ENCODE data around the gene USP5. TPM values are rescaled to one million over a fixed set of nuclear protein-coding genes. Genes with fewer than 3 reads are reported as not detected.

Gene USP5, protein sequence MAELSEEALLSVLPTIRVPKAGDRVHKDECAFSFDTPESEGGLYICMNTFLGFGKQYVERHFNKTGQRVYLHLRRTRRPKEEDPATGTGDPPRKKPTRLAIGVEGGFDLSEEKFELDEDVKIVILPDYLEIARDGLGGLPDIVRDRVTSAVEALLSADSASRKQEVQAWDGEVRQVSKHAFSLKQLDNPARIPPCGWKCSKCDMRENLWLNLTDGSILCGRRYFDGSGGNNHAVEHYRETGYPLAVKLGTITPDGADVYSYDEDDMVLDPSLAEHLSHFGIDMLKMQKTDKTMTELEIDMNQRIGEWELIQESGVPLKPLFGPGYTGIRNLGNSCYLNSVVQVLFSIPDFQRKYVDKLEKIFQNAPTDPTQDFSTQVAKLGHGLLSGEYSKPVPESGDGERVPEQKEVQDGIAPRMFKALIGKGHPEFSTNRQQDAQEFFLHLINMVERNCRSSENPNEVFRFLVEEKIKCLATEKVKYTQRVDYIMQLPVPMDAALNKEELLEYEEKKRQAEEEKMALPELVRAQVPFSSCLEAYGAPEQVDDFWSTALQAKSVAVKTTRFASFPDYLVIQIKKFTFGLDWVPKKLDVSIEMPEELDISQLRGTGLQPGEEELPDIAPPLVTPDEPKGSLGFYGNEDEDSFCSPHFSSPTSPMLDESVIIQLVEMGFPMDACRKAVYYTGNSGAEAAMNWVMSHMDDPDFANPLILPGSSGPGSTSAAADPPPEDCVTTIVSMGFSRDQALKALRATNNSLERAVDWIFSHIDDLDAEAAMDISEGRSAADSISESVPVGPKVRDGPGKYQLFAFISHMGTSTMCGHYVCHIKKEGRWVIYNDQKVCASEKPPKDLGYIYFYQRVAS
- total RNA-seq: 36.6 TPM

- H3K4me3 ChIP-seq: peak within 1 kb of the TSS; percentile 59 to 62
- intact Hi-C loops (cut with DNase I): no loop called here
- peak; percentile 99 to 100 for DNase-seq (ENCODE audit: extremely low spot score in 2 of 2)
- H3K27me3 ChIP-seq: no peaks in the 10 kb centered on the region
- peak within 1 kb of the TSS; percentile 84 for H3K27ac ChIP-seq
- H3K9me3 ChIP-seq: no peaks in the 10 kb centered on the region
- H3K36me3 ChIP-seq: peaks cover 0 to 20% of the 10 kb centered on the region in 2 donors
- peak; percentile 90 to 91 for TF ChIP-seq POLR2AphosphoS5 (IDR thresholded peaks at IDR 0.05; ENCODE audit: insufficient read depth in 1 of 2, low read depth in 1 of 2)
- no peak for TF ChIP-seq POLR2A (IDR thresholded peaks at IDR 0.05)
- H3K4me1 ChIP-seq: peaks cover 21% of the 10 kb centered on the region
These were observed at the start of gene USP5 for GRCh38 chr12:6851921-6852650. USP5 (plus strand) TSS chr12:6852150; CDS start chr12:6852180, 30 bp downstream.

- Histone ChIP-seq H3K9me3 (no peaks in the 10 kb centered on the region), H3K4me3 (no peak overlapping the region), H3K27me3 (no peaks in the 10 kb centered on the region), H3K4me1 (no peaks in the 10 kb centered on the region), H3K27ac (no peak overlapping the region), H3K36me3 (no peaks in the 10 kb centered on the region)
- no peak for TF ChIP-seq POLR2A (IDR thresholded peaks at IDR 0.05)
- no peak for TF ChIP-seq CTCF (IDR thresholded peaks at IDR 0.05)
- TF ChIP-seq POLR2AphosphoS5 (IDR thresholded peaks at IDR 0.05; ENCODE audit: insufficient read depth in 1 of 2, low read depth in 1 of 2): no peak
- intact Hi-C loops (cut with DNase I): no loop called here
- no peak for DNase-seq (ENCODE audit: extremely low spot score in 2 of 2)
These were observed 44.8 kb upstream of the USP5 start for GRCh38 chr12:6807170-6807569.

DNA sequence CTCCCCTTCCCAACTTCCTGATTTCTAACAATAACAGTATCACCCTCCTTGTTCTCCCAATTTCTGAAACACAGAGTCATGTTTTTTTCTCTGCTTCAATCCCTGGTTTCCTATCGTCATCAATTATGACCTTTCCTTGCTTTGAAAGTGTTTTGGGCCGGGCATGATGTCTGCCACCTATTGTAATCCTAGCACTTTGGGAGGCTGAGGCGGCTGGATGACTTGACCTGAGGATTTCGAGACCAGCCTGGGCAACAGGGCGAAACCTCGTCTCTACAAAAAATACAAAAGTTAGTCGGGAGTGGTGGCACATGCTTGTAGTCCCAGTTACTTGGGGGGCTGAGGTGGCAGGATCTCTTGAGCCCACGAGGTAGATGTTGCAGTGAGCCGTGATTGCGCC, 42.9 kb upstream of the USP5 start:
- H3K36me3 ChIP-seq: no peaks in the 10 kb centered on the region
- DNase-seq (ENCODE audit: extremely low spot score in 2 of 2): no peak
- H3K9me3 ChIP-seq: no peaks in the 10 kb centered on the region
- H3K27me3 ChIP-seq: no peaks in the 10 kb centered on the region
- TF ChIP-seq CTCF (IDR thresholded peaks at IDR 0.05) (no peak), POLR2AphosphoS5 (IDR thresholded peaks at IDR 0.05; ENCODE audit: insufficient read depth in 1 of 2, low read depth in 1 of 2) (no peak), POLR2A (IDR thresholded peaks at IDR 0.05) (no peak)
- H3K27ac ChIP-seq: no peak overlapping the region
- intact Hi-C loops (cut with DNase I): no loop called here
- no peak overlapping the region for H3K4me3 ChIP-seq
- no peaks in the 10 kb centered on the region for H3K4me1 ChIP-seq

DNA sequence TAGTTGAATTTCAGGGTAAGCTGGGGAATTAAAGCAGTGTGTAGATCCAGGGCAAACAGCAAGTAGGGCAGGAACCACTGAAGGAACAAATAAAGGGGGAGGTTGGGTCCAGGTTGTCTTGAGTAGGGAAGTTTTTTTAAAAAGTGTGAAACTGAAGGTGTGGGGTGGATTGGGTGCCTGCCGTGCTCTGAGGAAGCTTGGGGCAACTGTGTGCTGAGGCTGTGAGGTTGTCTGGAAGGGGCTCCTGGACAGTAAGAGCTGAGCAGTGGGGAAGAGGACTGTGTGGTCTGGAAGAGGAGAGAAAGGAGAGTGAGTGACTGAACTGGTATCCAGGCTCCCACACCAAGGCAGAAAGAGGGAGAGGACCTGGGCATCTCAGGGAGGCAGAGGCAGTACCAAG, 41.2 kb upstream of the USP5 start:
- Histone ChIP-seq H3K4me1 (no peaks in the 10 kb centered on the region), H3K36me3 (no peaks in the 10 kb centered on the region), H3K27ac (no peak overlapping the region), H3K27me3 (no peaks in the 10 kb centered on the region), H3K9me3 (no peaks in the 10 kb centered on the region), H3K4me3 (no peak overlapping the region)
- intact Hi-C loops (cut with DNase I): no loop called here
- TF ChIP-seq POLR2A (IDR thresholded peaks at IDR 0.05): no peak
- no peak for TF ChIP-seq CTCF (IDR thresholded peaks at IDR 0.05)
- TF ChIP-seq POLR2AphosphoS5 (IDR thresholded peaks at IDR 0.05; ENCODE audit: insufficient read depth in 1 of 2, low read depth in 1 of 2): no peak
- DNase-seq (ENCODE audit: extremely low spot score in 2 of 2): no peak

- Histone ChIP-seq H3K27me3 (no peaks in the 10 kb centered on the region), H3K36me3 (no peaks in the 10 kb centered on the region), H3K9me3 (no peaks in the 10 kb centered on the region), H3K27ac (no peak overlapping the region), H3K4me1 (no peaks in the 10 kb centered on the region), H3K4me3 (no peak overlapping the region)
- DNase-seq (ENCODE audit: extremely low spot score in 2 of 2): no peak
- intact Hi-C loops (cut with DNase I): no loop called here
- TF ChIP-seq POLR2A (IDR thresholded peaks at IDR 0.05): no peak
- no peak for TF ChIP-seq POLR2AphosphoS5 (IDR thresholded peaks at IDR 0.05; ENCODE audit: insufficient read depth in 1 of 2, low read depth in 1 of 2)
- no peak for TF ChIP-seq CTCF (IDR thresholded peaks at IDR 0.05)
These were observed 38.6 kb upstream of the USP5 start for GRCh38 chr12:6813363-6813762.

Data from vagina (tissue), 2 donors.